Body of pancreas (tissue), 4 donors: ENCODE measurements around the gene DST.

Experiments used
- CTCF ChIP-seq, 7 experiments: fragments of 450-650 bp in 4 of 7; fragments of 200-600 bp in 3 of 7; sonication (generic) in 3 of 7; IDR thresholded peaks; one replicate each; pipeline ENCODE4 v1.5.1; 2016 to 2019; ENCODE audit warnings: antibody characterized with exemption in 7 of 7
- POLR2A ChIP-seq, 3 donors: fragments of 450-650 bp; IDR thresholded peaks; one replicate each; pipeline ENCODE4 v1.6.1; 2016; ENCODE audit warnings: antibody characterized with exemption in 3 of 3, mild to moderate bottlenecking in 2 of 3

GRCh38 chr6:56685102-56685733 is 42.5 kb upstream of the DST start:
- TF ChIP-seq CTCF (IDR thresholded peaks at IDR 0.05): no peak
- TF ChIP-seq POLR2A (IDR thresholded peaks at IDR 0.05): no peak
